GM19240 (cell line): Measurements from ENCODE around the gene TGFBR2.
"Not testable (repeated sequence)": the region's sequence is repeated elsewhere in the genome, so short reads cannot be mapped to it uniquely, and the experiment has no call there.

ENCODE experiments used
- DNase-seq: peaks from one replicate; pipeline ENCODE4 v3.0.0; 2011; ENCODE audit warnings: low spot score; ENCODE audit not compliant: insufficient read length

TGFBR2 gene

GRCh38 chr3:30655187-30655812 lies 48.9 kb downstream of the TGFBR2 start:
- no peak for DNase-seq

- DNase-seq: no peak
These were observed 50.3 kb downstream of the TGFBR2 start for GRCh38 chr3:30656624-30657141.

GRCh38 chr3:30657914-30658313 lies 51.5 kb downstream of the TGFBR2 start:
- no peak for DNase-seq

GRCh38 chr3:30658328-30659052 lies 52.1 kb downstream of the TGFBR2 start:
- DNase-seq: no peak

GRCh38 chr3:30659270-30660130 lies 53.1 kb downstream of the TGFBR2 start:
- DNase-seq: no peak

- no peak for DNase-seq
These were observed 53.7 kb downstream of the TGFBR2 start for GRCh38 chr3:30660136-30660535.

- DNase-seq: no peak
These were observed 54.3 kb downstream of the TGFBR2 start for GRCh38 chr3:30660656-30661055.

- DNase-seq: no peak
These were observed 54.9 kb downstream of the TGFBR2 start for GRCh38 chr3:30661098-30661873.

- DNase-seq: no peak
These were observed 56.4 kb downstream of the TGFBR2 start for GRCh38 chr3:30662836-30663235.

GRCh38 chr3:30663533-30664241 lies 57.3 kb downstream of the TGFBR2 start:
- no peak for DNase-seq

- DNase-seq: no peak
These were observed 58.1 kb downstream of the TGFBR2 start for GRCh38 chr3:30664459-30664858.

- no peak for DNase-seq
These were observed 58.5 kb downstream of the TGFBR2 start for GRCh38 chr3:30664884-30665283.

GRCh38 chr3:30665539-30665938 lies 59.1 kb downstream of the TGFBR2 start:
- no peak for DNase-seq

- DNase-seq: no peak
These were observed 60.3 kb downstream of the TGFBR2 start for GRCh38 chr3:30666572-30667279.

- DNase-seq: no peak
These were observed 60.9 kb downstream of the TGFBR2 start for GRCh38 chr3:30667280-30667651.

GRCh38 chr3:30668051-30668609 lies 61.7 kb downstream of the TGFBR2 start:
- no peak for DNase-seq

- not testable (repeated sequence) for DNase-seq
These were observed 63.0 kb downstream of the TGFBR2 start for GRCh38 chr3:30669360-30669934.

- DNase-seq: no peak
These were observed 63.9 kb downstream of the TGFBR2 start for GRCh38 chr3:30670292-30670691.
